K562 (cell line): ENCODE data around the gene SCGB1C2.
"Not testable (repeated sequence)": the region's sequence is repeated elsewhere in the genome, so short reads cannot be mapped to it uniquely, and the experiment has no call there.

Experiments
- BRCA1 ChIP-seq, 2 experiments: fragments of 450-650 bp in 1 of 2; sonication (generic) in 1 of 2; formaldehyde crosslinking in 1 of 2; IDR thresholded peaks; 2 replicates each; pipeline versions ENCODE4 v1.5.0 to v1.6.1; 2017 to 2020; ENCODE audit warnings: mild to moderate bottlenecking in 1 of 2, missing genetic modification reagents in 1 of 2
- CGGBP1 ChIP-seq: fragments of 250-450 bp; sonication (Bioruptor Pico); IDR thresholded peaks from 2 replicates; pipeline ENCODE4 v1.9.0; 2021; ENCODE audit warnings: mild to moderate bottlenecking
- CSDE1 ChIP-seq, 2 experiments: fragments of 450-650 bp; IDR thresholded peaks; 2 replicates each; pipeline ENCODE4 v1.6.1; 2016; ENCODE audit warnings: mild to moderate bottlenecking in 1 of 2
- CTCF ChIP-seq, 3 experiments: IDR thresholded peaks in 2 of 3; conservative IDR thresholded peaks in 1 of 3; 2 replicates each; pipeline ENCODE4 v1.5.1; 2011 to 2012; ENCODE audit warnings: low read length in 3 of 3, mild to moderate bottlenecking in 3 of 3, control low read depth in 2 of 3, improper control_type of control experiment in 1 of 3, inconsistent platforms in 1 of 3, low read depth in 1 of 3, mixed read lengths in 1 of 3, moderate library complexity in 1 of 3; ENCODE audit not compliant: insufficient read depth in 2 of 3
- EP300 ChIP-seq: IDR thresholded peaks from 2 replicates; pipeline ENCODE4 v1.6.1; 2012; ENCODE audit warnings: low read length, improper control_type of control experiment
- EZH2 ChIP-seq: IDR thresholded peaks from 2 replicates; pipeline ENCODE4 v1.6.1; 2012; ENCODE audit warnings: low read depth, mild to moderate bottlenecking, inconsistent platforms, low read length, borderline replicate concordance
- GATAD2B ChIP-seq: fragments of 450-650 bp; IDR thresholded peaks from 2 replicates; pipeline ENCODE4 v1.6.1; 2017; ENCODE audit warnings: mild to moderate bottlenecking, borderline replicate concordance
- GTF2F1 ChIP-seq: IDR thresholded peaks from 2 replicates; pipeline ENCODE4 v1.6.1; 2011; ENCODE audit warnings: low read depth, low read length, improper control_type of control experiment
- MAZ ChIP-seq, 2 experiments: fragments of 450-650 bp in 1 of 2; sonication (generic) in 1 of 2; formaldehyde crosslinking; IDR thresholded peaks in 1 of 2; conservative IDR thresholded peaks in 1 of 2; 2 replicates each; pipeline versions ENCODE4 v1.4.0 to v1.5.0; 2020; ENCODE audit warnings: mild to moderate bottlenecking in 1 of 2, missing genetic modification reagents in 1 of 2
- NRF1 ChIP-seq, 2 experiments: fragments of 450-650 bp; IDR thresholded peaks in 1 of 2; conservative IDR thresholded peaks in 1 of 2; 2 replicates each; pipeline ENCODE4 v1.6.1; 2014; ENCODE audit warnings: mild to moderate bottlenecking in 2 of 2
- RBM17 ChIP-seq: fragments of 200-400 bp; formaldehyde crosslinking; IDR thresholded peaks from 2 replicates; pipeline ENCODE4 v1.6.1; 2017; ENCODE audit warnings: low read depth, mild to moderate bottlenecking, low read length, borderline replicate concordance
- ZNF609 ChIP-seq: sonication (generic); formaldehyde crosslinking; IDR thresholded peaks from 2 replicates; pipeline ENCODE4 v1.8.1; 2023; ENCODE audit warnings: missing genetic modification reagents, mild to moderate bottlenecking, borderline replicate concordance
- ZNF76 ChIP-seq: fragments of 250-450 bp; sonication (Bioruptor Pico); IDR thresholded peaks from 2 replicates; pipeline ENCODE4 v1.4.0; 2020; ENCODE audit warnings: mild to moderate bottlenecking, moderate library complexity, borderline replicate concordance

GRCh38 chr17:135022-135421 lies 2.3 kb upstream of the SCGB1C2 start:
- not testable (repeated sequence) for TF ChIP-seq MAZ (CRISPR knock-in tag; conservative IDR thresholded peaks at IDR 0.05 in 1 of 2, IDR thresholded peaks at IDR 0.05 in 1 of 2); ZNF609; NRF1 (conservative IDR thresholded peaks at IDR 0.05 in 1 of 2, IDR thresholded peaks at IDR 0.05 in 1 of 2); EP300; CGGBP1 (CRISPR knock-in tag); RBM17; GATAD2B; EZH2; ZNF76 (CRISPR knock-in tag); CTCF (IDR thresholded peaks at IDR 0.05 in 2 of 3, conservative IDR thresholded peaks at IDR 0.05 in 1 of 3; ENCODE audit: insufficient read depth in 2 of 3, low read depth in 1 of 3, low read length in 3 of 3); GTF2F1; CSDE1 (IDR thresholded peaks at IDR 0.05); BRCA1 (IDR thresholded peaks at IDR 0.05); BRCA1 (CRISPR knock-in tag; IDR thresholded peaks at IDR 0.05)
